Activated CD4-positive, alpha-beta memory T cell treated with anti-CD3 and anti-CD28 coated beads, Interleukin-2, amount 10 ng/mL, durations not matched to agents 7 days and 5 days (primary cell): ENCODE results near the gene SSBP1. TPM values are rescaled to one million over a fixed set of nuclear protein-coding genes. Genes with fewer than 3 reads are reported as not detected.

ENCODE experiments used
- CTCF ChIA-PET: fragments of 350-600 bp; sonication (Branson Sonifier 250); formaldehyde crosslinking; loops from one replicate; lab custom pipeline; 2021; ENCODE audit warnings: antibody characterized with exemption, inconsistent platforms; lab: Charles Lee
- POLR2A ChIA-PET: fragments of 350-600 bp; sonication (Branson Sonifier 250); formaldehyde crosslinking; loops from one replicate; lab custom pipeline; 2021; ENCODE audit warnings: antibody characterized with exemption; lab: Charles Lee
- DNase-seq: peaks from one replicate; pipeline ENCODE4 v3.0.0-alpha.2; 2020
- H3K27ac Mint-ChIP-seq: one replicate; pipeline ENCODE4 v1.8.0; 2021; ENCODE audit warnings: mild to moderate bottlenecking, mixed read lengths
- H3K27me3 Mint-ChIP-seq: one replicate; pipeline ENCODE4 v1.8.0; 2021; ENCODE audit warnings: mixed read lengths
- H3K36me3 Mint-ChIP-seq: one replicate; pipeline ENCODE4 v1.8.0; 2021; ENCODE audit warnings: low read depth, mixed read lengths
- H3K4me1 Mint-ChIP-seq: one replicate; pipeline ENCODE4 v1.8.0; 2021; ENCODE audit warnings: mixed read lengths
- H3K4me3 Mint-ChIP-seq: one replicate; pipeline ENCODE4 v1.8.0; 2021; ENCODE audit warnings: mild to moderate bottlenecking, mixed read lengths
- H3K9me3 Mint-ChIP-seq: one replicate; pipeline ENCODE4 v1.8.0; 2021; ENCODE audit warnings: mixed read lengths
- total RNA-seq, 2 experiments: library from RNA; stranded (reverse); gene quantifications; one replicate each; pipeline ENCODE4 v1.2.3, GENCODE V29; 2021

SSBP1 gene
- total RNA-seq, 2 experiments from 2014 or later, result 124 to 125 TPM

DNA sequence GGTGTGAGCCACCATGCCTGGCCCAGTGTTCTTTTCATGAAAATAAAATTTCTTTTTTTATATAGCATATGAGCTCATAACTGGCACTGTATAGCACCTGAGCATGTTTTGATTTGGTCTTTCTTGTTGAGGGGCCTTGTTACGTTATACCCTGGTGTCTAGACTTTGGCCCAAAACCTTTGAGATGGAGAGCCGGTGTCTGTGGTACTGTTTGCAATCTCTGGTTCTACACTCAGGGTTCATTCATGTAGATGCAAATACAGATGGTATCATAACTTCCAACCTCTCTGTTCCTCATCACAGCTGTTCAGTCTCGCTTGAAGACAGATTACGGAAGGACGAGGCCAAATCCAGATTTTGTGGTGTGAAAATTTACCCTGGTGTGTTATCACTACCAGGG, 51.8 kb downstream of the SSBP1 start, which contains the start of gene TAS2R5:
TAS2R5 (plus strand) TSS at position 301 of the 400 bp plus-strand sequence. CDS start 145 bp downstream, outside the sequence.
- no peak within 1 kb of the TSS for H3K27ac Mint-ChIP-seq
- ChIA-PET CTCF (interaction anchor here (0.9 kb wide), 1 partner anchor 135 kb away, joined by 3 read pairs; no protein-coding TSS in a partner anchor), POLR2A (no interaction called here)
- H3K27me3 Mint-ChIP-seq, result no peaks in the 10 kb centered on the region
- no peaks in the 10 kb centered on the region for H3K9me3 Mint-ChIP-seq
- DNase-seq, result no peak
- no peaks in the 10 kb centered on the region for H3K36me3 Mint-ChIP-seq
- H3K4me1 Mint-ChIP-seq, result no peaks in the 10 kb centered on the region
- no peak within 1 kb of the TSS for H3K4me3 Mint-ChIP-seq

DNA sequence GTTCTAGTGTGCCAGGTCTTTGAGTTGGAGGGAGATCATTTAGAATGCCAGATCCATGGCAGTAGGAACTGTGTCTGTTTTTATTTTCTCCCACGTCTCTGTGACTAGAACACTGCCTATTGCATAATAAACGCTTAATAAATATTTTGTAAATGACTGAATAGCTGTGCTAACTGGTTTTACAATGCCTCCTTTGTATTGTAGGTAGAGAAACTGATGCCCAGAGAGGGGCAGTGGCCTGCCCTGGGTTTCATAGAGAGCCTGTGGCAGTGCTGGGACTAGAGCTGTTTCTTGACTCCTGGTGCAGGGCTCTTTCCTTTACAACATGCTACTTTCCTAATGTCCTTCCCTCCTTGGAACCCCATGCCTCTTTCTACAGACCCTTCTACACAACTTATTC, 54.4 kb downstream of the SSBP1 start:
- ChIA-PET POLR2A (no interaction called here), CTCF (no interaction called here)
- no peaks in the 10 kb centered on the region for H3K27me3 Mint-ChIP-seq
- no peak overlapping the region for H3K27ac Mint-ChIP-seq
- no peak for DNase-seq
- no peak overlapping the region for H3K4me3 Mint-ChIP-seq
- H3K4me1 Mint-ChIP-seq, result no peaks in the 10 kb centered on the region
- H3K36me3 Mint-ChIP-seq, result no peaks in the 10 kb centered on the region
- H3K9me3 Mint-ChIP-seq, result no peaks in the 10 kb centered on the region

Other genes with a start within 250 kb of the SSBP1 start
- 10 to 100 TPM; 46.9 to 50.4 TPM for gene AGK, start 186.9 kb upstream of the SSBP1 start, total RNA-seq
- 10 to 100 TPM; 24.5 to 24.9 TPM for gene DENND11, start 36.2 kb upstream of the SSBP1 start, total RNA-seq
- not detected for gene WEE2, start 30.0 kb upstream of the SSBP1 start, total RNA-seq
- gene TAS2R3, start 25.7 kb downstream of the SSBP1 start, total RNA-seq, result 1 to 10 TPM in 1 of 2 experiments, under 1 TPM in 1; 0.73 to 1.5 TPM
- gene TAS2R4, start 38.3 kb downstream of the SSBP1 start, total RNA-seq, result under 1 TPM; 0.65 to 0.73 TPM
- gene TAS2R5, start 51.9 kb downstream of the SSBP1 start, total RNA-seq, result 1 to 10 TPM in 1 of 2 experiments, under 1 TPM in 1; 0.91 to 1.5 TPM
- gene PRSS37, start 103.1 kb downstream of the SSBP1 start, total RNA-seq, result not detected
- gene OR9A4, start 178.0 kb downstream of the SSBP1 start, total RNA-seq, result not detected
- not detected for gene CLEC5A, start 208.6 kb downstream of the SSBP1 start, total RNA-seq
- gene TAS2R38, start 235.4 kb downstream of the SSBP1 start, total RNA-seq, result not detected